ENCODE results near the gene WRAP73. TPM values are rescaled to one million over a fixed set of nuclear protein-coding genes. Genes with fewer than 3 reads are reported as not detected.

The WRAP73 gene
- total RNA-seq, 6 donors from 2014 or later: 14.0 to 33.5 (median 19.9) TPM

DNA sequence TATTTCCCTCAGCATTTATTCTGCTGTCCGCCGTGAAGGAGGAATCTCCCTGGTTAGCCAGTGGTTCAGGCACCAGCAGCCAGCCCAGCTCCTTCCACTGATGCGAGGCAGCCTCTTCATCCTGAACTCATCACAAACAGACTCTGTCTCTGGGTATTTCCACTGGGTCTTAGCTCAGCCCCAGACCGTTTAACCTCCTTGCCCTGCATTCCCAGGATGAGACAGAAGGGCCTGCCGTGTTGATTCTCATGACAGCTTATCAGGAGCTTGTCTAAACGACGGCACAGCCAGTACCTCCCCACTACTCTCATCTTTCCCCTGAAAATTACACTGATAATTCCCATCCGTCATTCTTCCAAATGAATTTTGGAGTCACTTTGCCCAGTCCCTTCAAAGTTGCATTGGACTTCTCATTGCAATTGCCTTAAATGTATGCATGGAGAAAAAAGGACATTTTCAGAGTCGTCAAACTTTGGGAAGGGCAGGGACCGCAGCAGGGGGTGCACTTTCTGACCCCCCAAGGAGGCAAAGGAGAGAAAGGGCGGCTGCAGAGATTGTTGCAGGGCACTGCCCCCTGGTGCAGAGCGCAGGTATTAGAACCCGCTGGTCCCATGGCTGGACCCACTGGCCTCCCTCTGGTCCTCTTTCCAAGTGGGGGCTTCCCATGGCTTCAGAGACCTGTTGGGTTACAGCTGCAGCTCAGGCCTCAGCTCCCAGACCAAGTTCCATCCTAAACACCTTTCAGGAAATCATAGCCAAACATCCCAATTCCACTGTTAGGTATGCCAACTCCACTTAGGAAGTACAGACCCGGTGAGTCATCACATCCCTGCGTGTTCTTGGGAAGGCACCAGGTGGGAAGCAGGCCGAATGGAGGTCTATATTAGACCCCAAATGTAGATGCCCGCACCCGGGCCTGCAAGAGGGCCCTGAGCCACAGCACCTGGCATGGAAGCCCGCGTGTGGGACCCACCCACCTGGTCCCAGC is 34.9 kb downstream of the WRAP73 start:
- TF ChIP-seq, protein P1, sequence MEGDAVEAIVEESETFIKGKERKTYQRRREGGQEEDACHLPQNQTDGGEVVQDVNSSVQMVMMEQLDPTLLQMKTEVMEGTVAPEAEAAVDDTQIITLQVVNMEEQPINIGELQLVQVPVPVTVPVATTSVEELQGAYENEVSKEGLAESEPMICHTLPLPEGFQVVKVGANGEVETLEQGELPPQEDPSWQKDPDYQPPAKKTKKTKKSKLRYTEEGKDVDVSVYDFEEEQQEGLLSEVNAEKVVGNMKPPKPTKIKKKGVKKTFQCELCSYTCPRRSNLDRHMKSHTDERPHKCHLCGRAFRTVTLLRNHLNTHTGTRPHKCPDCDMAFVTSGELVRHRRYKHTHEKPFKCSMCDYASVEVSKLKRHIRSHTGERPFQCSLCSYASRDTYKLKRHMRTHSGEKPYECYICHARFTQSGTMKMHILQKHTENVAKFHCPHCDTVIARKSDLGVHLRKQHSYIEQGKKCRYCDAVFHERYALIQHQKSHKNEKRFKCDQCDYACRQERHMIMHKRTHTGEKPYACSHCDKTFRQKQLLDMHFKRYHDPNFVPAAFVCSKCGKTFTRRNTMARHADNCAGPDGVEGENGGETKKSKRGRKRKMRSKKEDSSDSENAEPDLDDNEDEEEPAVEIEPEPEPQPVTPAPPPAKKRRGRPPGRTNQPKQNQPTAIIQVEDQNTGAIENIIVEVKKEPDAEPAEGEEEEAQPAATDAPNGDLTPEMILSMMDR (IDR thresholded peaks at IDR 0.05): peak; percentile 40 to 66 (median 61)
- TF ChIP-seq POLR2A (IDR thresholded peaks at IDR 0.05): no peak
- no peak for TF ChIP-seq EP300 (IDR thresholded peaks at IDR 0.05)
- no peak for TF ChIP-seq POLR2AphosphoS5 (IDR thresholded peaks at IDR 0.05)
- H3K4me1 ChIP-seq: peaks cover 35 to 56% (median 54%) of the 10 kb centered on the region in 4 donors
- DNase-seq: peak in 1 of 2 donors; percentile 54

DNA sequence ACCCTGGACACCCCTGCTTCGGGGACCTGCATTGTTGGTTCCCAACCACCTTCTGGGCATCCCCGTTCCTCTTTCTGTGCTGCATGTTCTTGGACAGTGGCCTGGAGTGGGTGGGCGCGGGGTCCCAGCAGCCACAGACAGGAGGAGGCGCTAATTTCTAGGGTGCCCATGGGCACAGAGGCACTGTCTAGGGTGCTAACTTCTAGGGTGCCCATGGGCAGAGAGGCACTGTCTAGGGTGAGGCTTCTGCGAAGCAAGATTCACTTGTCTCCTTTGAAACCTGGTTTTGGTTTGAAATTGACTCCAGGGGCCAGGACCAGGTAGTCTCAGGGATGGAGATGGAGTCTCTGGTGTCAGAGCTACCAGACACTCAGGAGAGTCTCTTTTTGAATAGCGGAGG is 37.8 kb downstream of the WRAP73 start:
- ATAC-seq (ENCODE audit: low FRiP score in 2 of 2) (no peak), DNase-seq (no peak)
- WGBS, 2 donors: 44 to 62% methylated on average over 3 to 7 of the region's 7 CpGs
- Histone ChIP-seq H3K4me3 (peak overlapping the region in 3 of 4 donors; percentile 58 to 65 (median 60)), H3K9me3 (no peaks in the 10 kb centered on the region), H3K36me3 (no peaks in the 10 kb centered on the region), H3K4me1 (peaks cover 26 to 60% (median 54%) of the 10 kb centered on the region in 4 donors), H3K27me3 (peaks cover 0 to 8% (median 1%) of the 10 kb centered on the region in 4 donors), H3K27ac (peak overlapping the region in 1 of 4 donors; percentile 3)
- TF ChIP-seq, protein P1 (IDR thresholded peaks at IDR 0.05): no peak
- no peak for TF ChIP-seq POLR2AphosphoS5 (IDR thresholded peaks at IDR 0.05)
- TF ChIP-seq EP300 (IDR thresholded peaks at IDR 0.05): no peak

More for the DNA sequence above, 34.9 kb downstream of the WRAP73 start:
- Histone ChIP-seq H3K36me3 (no peaks in the 10 kb centered on the region), H3K27ac (no peak overlapping the region), H3K9me3 (no peaks in the 10 kb centered on the region), H3K4me3 (no peak overlapping the region), H3K27me3 (peaks cover 0 to 8% (median 2%) of the 10 kb centered on the region in 4 donors)
- 58 to 66% methylated on average over 19 to 20 of the region's 20 CpGs for WGBS, 2 donors
- ATAC-seq (ENCODE audit: low FRiP score in 2 of 2): no peak

DNA sequence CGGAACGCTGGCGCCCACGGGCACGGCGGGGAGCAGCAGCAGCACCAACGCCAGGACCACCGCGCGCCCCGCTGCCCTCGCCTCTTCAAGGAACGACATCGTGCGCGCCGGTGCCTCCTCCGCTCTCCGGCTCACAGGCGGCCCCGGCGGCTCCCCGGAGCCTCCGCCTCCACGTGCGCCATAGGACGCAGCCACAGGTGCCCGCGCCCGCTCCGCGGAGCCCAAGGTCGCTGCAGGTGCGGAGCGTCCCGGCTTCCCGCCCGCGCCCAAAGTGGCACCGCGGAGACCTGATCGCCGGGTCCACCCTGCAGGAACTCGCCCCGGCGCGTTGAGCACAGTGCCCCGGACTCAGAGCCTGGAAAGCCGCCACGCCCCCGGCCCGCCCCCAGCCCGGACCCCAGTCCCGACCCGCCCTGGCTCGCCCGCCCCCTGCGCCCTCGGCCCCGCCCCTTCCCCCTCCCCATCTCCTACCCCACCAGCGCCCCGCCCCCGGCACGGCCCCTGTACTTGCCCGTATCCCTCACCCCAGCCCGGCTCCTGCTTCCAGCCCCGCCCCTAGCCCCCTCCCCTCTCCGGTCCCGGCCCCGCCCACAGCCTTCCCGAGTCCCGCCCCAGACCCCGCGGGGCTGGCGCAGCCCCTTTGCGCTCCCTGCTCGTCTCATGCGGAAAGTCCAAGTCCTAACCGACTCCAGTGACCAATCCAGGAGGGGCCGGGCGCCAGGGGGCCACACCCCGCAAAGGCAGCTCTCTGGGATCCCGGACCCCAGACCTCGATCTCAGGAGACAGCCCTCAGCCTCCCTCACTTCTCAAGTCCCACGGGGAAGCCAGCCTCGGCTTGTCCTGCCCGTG is 38.5 kb downstream of the WRAP73 start, which contains the start of gene MEGF6:
MEGF6 (minus strand) TSS at position 339 of the 850 bp plus-strand sequence; CDS start at position 99, 240 bp downstream.
- Histone ChIP-seq H3K27ac (peak within 1 kb of the TSS in 1 of 4 donors; percentile 56), H3K4me3 (peak within 1 kb of the TSS; percentile 38 to 65 (median 59)), H3K9me3 (no peaks in the 10 kb centered on the region), H3K27me3 (peaks cover 0 to 8% (median 1%) of the 10 kb centered on the region in 4 donors), H3K4me1 (peaks cover 26 to 60% (median 54%) of the 10 kb centered on the region in 4 donors), H3K36me3 (no peaks in the 10 kb centered on the region)
- DNase-seq: peak; percentile 90 to 95
- 6 to 8% methylated on average over 10 to 16 of the region's 87 CpGs for WGBS, 2 donors
- peak; percentile 64 to 81 for ATAC-seq (ENCODE audit: low FRiP score in 2 of 2)
- TF ChIP-seq EP300 (IDR thresholded peaks at IDR 0.05): no peak
- peak in 1 of 4 donors; percentile 32 for TF ChIP-seq POLR2A (IDR thresholded peaks at IDR 0.05)

DNA sequence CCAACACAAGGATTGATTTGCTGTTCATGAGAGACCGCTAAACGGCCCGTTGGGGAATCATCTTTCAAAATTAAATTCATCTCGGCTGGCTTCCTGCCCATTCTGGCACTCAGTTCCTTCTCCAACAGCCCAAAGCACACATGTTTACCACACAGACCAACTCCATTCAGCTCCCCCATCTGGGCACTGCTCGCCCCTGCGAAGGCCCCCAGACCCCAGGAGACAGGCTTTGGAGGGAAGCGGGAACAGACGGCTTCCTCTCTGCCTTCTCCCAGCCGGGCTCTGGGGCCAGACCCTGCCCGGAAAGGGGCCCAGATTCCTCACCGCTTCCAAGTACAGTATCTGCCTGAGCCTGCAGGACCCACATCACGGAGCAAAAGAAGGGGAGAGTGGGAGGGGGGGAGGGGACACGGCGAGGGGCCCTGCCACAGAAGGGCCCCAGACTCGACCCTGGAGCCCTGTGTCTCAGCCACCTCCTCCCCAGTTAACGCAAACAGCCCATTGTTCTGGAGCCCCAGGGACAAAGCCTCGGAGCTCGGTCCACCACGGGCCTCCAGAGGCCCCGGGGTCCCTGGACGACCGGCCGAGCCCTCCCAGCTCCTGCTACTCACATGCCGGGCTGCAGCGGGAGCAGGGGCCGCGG is 39.3 kb downstream of the WRAP73 start:
- H3K4me3 ChIP-seq: peak overlapping the region in 3 of 4 donors; percentile 58 to 65 (median 60)
- H3K4me1 ChIP-seq: peaks cover 26 to 60% (median 54%) of the 10 kb centered on the region in 4 donors
- peak overlapping the region in 1 of 4 donors; percentile 56 for H3K27ac ChIP-seq
- H3K36me3 ChIP-seq: no peaks in the 10 kb centered on the region
- peaks cover 0 to 8% (median 1%) of the 10 kb centered on the region in 4 donors for H3K27me3 ChIP-seq
- ATAC-seq (ENCODE audit: low FRiP score in 2 of 2): no peak
- no peak for TF ChIP-seq EP300 (IDR thresholded peaks at IDR 0.05)
- no peaks in the 10 kb centered on the region for H3K9me3 ChIP-seq
- WGBS, 2 donors: 3 to 6% methylated on average over 4 to 24 of the region's 27 CpGs
- DNase-seq: no peak
